NB4 (cell line): ENCODE data around the gene CLASP1.

ENCODE experiments used
- DNase-seq: peaks from one replicate; pipeline ENCODE4 v3.0.0; 2010; ENCODE audit warnings: low read depth
- H3K4me3 ChIP-seq: one replicate; pipeline ENCODE4 v1.5.1; 2011; ENCODE audit warnings: mild to moderate bottlenecking, low read depth, low read length, moderate library complexity
- MYC ChIP-seq: IDR thresholded peaks from 2 replicates; pipeline ENCODE4 v1.6.1; 2011; ENCODE audit warnings: low read depth, low read length
- POLR2A ChIP-seq: IDR thresholded peaks from 2 replicates; pipeline ENCODE4 v1.6.1; 2011; ENCODE audit warnings: mild to moderate bottlenecking; ENCODE audit not compliant: insufficient read length; ENCODE audit errors: extremely low read depth
- TF ChIP-seq, protein P1 (sequence below): IDR thresholded peaks from one replicate; pipeline ENCODE4 v1.5.1; 2012; ENCODE audit warnings: low read depth, low read length
- TF ChIP-seq, protein P2 (sequence below): IDR thresholded peaks from 2 replicates; pipeline ENCODE4 v1.6.1; 2011; ENCODE audit warnings: low read depth, low read length

CLASP1 gene

DNA sequence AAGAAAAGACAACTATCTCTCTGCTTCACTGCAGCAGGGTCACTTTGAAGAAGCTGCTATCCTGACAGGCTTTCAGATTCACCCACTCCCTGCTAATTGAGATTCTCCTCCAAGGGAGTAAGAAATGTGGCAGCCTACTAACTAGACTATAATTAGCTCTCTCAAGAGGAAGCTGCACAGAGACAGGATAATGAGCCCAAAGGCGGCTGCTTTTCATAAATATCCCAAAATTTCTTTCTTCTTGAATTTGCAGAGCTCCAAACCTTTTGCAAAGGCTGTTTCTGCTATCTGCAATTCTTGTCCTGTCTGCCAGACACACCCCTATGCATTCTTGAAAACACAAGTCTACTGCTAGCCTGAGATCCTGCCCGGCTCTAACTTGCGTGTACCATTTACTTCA lies 172.6 kb downstream of the CLASP1 start:
- DNase-seq = no peak
- TF ChIP-seq MYC (no peak), POLR2A (no peak)
- TF ChIP-seq, protein P1, sequence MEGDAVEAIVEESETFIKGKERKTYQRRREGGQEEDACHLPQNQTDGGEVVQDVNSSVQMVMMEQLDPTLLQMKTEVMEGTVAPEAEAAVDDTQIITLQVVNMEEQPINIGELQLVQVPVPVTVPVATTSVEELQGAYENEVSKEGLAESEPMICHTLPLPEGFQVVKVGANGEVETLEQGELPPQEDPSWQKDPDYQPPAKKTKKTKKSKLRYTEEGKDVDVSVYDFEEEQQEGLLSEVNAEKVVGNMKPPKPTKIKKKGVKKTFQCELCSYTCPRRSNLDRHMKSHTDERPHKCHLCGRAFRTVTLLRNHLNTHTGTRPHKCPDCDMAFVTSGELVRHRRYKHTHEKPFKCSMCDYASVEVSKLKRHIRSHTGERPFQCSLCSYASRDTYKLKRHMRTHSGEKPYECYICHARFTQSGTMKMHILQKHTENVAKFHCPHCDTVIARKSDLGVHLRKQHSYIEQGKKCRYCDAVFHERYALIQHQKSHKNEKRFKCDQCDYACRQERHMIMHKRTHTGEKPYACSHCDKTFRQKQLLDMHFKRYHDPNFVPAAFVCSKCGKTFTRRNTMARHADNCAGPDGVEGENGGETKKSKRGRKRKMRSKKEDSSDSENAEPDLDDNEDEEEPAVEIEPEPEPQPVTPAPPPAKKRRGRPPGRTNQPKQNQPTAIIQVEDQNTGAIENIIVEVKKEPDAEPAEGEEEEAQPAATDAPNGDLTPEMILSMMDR = no peak
- TF ChIP-seq, protein P2, sequence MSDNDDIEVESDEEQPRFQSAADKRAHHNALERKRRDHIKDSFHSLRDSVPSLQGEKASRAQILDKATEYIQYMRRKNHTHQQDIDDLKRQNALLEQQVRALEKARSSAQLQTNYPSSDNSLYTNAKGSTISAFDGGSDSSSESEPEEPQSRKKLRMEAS = no peak
- no peak overlapping the region for H3K4me3 ChIP-seq

DNA sequence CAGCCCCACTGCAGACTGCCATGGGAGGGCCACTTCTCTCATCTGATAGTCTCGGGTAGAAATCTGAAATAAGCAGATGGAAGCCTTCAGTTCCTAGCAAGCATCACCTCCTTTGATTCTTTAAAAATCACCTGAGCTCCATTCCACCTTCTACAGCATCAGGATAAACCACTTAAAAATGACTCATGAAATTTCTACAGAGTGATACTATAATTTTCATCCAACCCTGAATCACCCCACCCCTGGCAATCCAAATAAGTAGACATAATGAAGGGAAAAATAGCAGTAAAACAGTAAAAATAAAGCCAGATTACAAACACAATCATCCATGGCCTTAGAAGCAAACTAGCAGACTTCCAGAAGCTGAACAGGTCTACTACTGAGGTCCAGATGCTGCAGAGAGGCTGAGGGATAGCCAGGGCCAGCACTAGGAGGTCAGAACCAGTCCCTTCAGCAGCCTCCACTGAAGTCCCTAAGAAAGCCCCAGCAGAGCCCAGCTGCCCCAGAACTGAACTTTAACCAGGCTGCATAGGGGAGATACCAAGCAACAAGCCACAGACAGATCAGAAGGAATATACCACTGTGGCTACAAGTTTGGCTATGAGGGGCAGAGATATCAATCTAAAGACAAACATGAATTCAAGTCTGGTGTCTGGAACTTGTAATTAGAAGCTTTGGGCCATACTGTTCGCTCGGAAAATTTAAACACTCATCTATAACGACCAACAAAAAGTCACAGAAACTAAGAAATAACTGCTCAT lies 173.3 kb downstream of the CLASP1 start:
- H3K4me3 ChIP-seq = no peak overlapping the region
- TF ChIP-seq, protein P2 = no peak
- TF ChIP-seq MYC (no peak), POLR2A (no peak)
- TF ChIP-seq, protein P1 = no peak
- DNase-seq = no peak

DNA sequence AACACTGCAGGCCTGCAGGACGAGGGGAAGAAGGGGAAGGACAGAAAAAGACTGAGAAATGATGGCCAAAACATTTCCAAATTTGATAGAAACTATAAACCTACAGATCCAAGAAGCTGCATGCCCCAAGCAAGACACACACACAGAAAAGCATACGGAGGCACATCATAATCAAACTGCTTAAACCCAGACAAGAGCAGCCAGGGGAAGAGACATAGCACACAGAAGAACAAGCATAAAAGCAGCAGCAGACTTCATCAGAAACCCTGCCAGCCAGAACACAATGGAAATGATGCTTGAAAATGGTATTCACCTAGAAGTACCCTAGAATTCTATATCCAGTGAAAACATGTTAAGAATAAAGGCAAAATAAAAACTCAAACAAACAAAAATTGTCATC lies 175.8 kb downstream of the CLASP1 start:
- no peak for DNase-seq
- TF ChIP-seq MYC (no peak), POLR2A (no peak)
- TF ChIP-seq, protein P2 = no peak
- TF ChIP-seq, protein P1 = no peak
- H3K4me3 ChIP-seq = no peak overlapping the region

DNA sequence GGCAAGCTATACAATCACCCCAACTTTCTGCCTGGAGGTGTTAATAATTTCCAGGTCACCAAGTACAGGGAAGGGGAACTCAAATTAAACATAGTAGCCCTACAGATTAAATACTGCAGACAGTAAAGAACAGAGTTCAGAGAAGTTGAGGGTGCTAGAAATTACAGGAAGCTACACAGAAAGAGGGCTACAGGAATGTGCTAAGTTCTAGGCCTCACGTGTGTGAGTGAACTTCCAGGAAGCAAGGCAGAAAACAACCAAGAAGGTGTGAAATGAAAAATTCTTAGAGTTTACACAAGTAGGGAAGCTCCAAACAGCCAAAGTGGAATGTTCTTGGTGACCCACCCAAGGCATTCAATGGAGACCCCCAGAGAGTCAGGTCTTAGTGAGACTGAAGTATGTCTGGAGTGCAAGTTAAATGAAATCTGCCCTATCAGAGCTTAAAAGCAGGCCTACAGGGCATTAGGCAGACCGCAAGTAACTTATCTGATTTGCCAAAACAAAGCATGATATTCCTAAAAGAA lies 176.7 kb downstream of the CLASP1 start:
- no peak overlapping the region for H3K4me3 ChIP-seq
- TF ChIP-seq, protein P2 = no peak
- no peak for TF ChIP-seq POLR2A

DNA sequence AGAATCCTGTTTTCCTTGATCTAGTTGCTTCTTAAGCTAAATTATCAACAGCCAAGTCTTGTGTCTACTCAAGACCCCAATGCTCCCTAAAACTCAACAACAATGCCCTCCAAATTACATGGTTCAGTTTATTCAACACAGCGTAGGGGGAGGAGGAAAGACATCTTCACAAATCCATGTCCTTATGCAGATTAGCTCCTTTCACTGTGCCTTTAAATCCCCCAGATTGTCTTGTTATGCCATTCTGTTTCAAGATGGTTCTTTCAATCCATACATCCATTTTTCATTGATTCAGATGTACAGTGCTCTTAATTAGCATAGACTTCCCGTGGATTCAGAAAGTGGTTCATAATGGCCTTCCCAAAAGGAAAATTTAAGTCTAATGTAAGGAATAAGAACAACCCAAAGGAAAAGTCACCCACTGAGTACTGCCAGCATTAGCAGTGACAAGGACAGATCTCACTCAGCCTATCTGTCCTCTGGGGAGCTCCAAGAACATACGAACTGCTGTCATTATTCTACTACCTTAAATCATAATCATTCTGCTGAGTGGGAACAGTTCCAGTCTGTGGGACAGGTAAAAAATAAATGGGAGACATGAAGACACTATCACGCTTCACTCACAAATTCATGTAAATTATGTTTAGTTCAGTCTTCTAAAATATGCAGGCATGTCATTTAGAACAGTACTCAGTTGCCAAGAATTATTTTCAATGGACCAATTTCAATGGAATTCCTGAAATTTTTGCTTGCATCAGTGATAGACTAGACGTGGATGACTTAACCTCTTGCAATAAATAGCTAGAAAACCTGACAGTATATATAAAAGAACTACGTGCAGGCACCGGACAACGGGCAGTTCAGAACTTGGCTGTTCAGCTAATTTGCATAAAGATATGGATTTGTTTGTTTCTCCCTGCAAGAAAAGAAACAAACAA lies 177.5 kb downstream of the CLASP1 start:
- TF ChIP-seq, protein P1 = no peak
- TF ChIP-seq, protein P2 = no peak
- TF ChIP-seq MYC (no peak), POLR2A (no peak)
- no peak overlapping the region for H3K4me3 ChIP-seq
- no peak for DNase-seq

More for the DNA sequence above, 176.7 kb downstream of the CLASP1 start:
- no peak for DNase-seq

DNA sequence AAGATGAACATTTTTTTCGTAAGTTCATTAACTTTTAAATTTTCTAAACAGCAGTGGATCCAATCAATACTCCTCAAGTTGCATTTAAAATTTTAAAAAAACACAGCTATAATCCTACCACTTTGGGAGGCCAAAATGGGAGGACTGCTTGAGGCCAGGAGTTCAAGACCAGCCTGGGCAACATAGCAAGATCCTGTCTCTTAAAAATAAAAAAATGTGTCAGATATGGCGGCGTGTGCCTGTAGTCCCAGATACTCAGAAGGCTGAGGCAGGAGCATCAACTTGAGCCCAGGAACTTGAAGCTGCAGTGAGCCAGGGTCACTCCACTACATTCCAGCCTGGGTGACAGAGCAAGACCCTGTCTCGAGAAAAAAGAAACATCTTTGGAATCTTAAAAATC lies 178.3 kb downstream of the CLASP1 start:
- TF ChIP-seq POLR2A = no peak
- TF ChIP-seq, protein P2 = no peak
- TF ChIP-seq, protein P1 = no peak
- TF ChIP-seq MYC = no peak
- no peak for DNase-seq
- H3K4me3 ChIP-seq = no peak overlapping the region
